Ishikawa (cell line): ENCODE data around the gene DPYD.

Experiments
- CEBPB ChIP-seq: IDR thresholded peaks from 2 replicates; pipeline ENCODE4 v1.6.1; 2012
- CREB1 ChIP-seq: IDR thresholded peaks from 2 replicates; pipeline ENCODE4 v1.6.1; 2012; ENCODE audit warnings: low read depth
- EGR1 ChIP-seq: IDR thresholded peaks from 2 replicates; pipeline ENCODE4 v1.6.1; 2012
- EP300 ChIP-seq: IDR thresholded peaks from 2 replicates; pipeline ENCODE4 v1.6.1; 2012; ENCODE audit warnings: borderline replicate concordance
- FOXM1 ChIP-seq: IDR thresholded peaks from 2 replicates; pipeline ENCODE4 v1.6.1; 2012; ENCODE audit warnings: low read depth, borderline replicate concordance
- NFIC ChIP-seq: IDR thresholded peaks from 2 replicates; pipeline ENCODE4 v1.6.1; 2012
- RAD21 ChIP-seq: IDR thresholded peaks from 2 replicates; pipeline ENCODE4 v1.6.1; 2012; ENCODE audit warnings: low read depth
- REST ChIP-seq: IDR thresholded peaks from 2 replicates; pipeline ENCODE4 v1.6.1; 2012; ENCODE audit warnings: low read depth, mild to moderate bottlenecking
- TAF1 ChIP-seq: IDR thresholded peaks from 2 replicates; pipeline ENCODE4 v1.6.1; 2012; ENCODE audit warnings: low read depth, mild to moderate bottlenecking
- TCF12 ChIP-seq: IDR thresholded peaks from 2 replicates; pipeline ENCODE4 v1.6.1; 2012; ENCODE audit warnings: low read depth
- TEAD4 ChIP-seq: IDR thresholded peaks from 2 replicates; pipeline ENCODE4 v1.6.1; 2012
- YY1 ChIP-seq: IDR thresholded peaks from 2 replicates; pipeline ENCODE4 v1.6.1; 2012; ENCODE audit warnings: low read depth
- ZBTB7A ChIP-seq: IDR thresholded peaks from 2 replicates; pipeline ENCODE4 v1.6.1; 2012; ENCODE audit warnings: low read depth
- TF ChIP-seq, protein P1 (sequence below): IDR thresholded peaks from 2 replicates; pipeline ENCODE4 v1.6.1; 2012
- TF ChIP-seq, protein P2 (sequence below): IDR thresholded peaks from 2 replicates; pipeline ENCODE4 v1.6.1; 2012

DPYD gene

GRCh38 chr1:97608272-97608671 lies 312.6 kb downstream of the DPYD start:
- TF ChIP-seq FOXM1 (no peak), TEAD4 (no peak)

GRCh38 chr1:97603776-97604175 lies 317.1 kb downstream of the DPYD start:
- TF ChIP-seq YY1: no peak
- TF ChIP-seq, protein P1, sequence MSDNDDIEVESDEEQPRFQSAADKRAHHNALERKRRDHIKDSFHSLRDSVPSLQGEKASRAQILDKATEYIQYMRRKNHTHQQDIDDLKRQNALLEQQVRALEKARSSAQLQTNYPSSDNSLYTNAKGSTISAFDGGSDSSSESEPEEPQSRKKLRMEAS: no peak
- TF ChIP-seq ZBTB7A: no peak
- no peak for TF ChIP-seq CREB1
- no peak for TF ChIP-seq TAF1
- no peak for TF ChIP-seq CEBPB
- no peak for TF ChIP-seq EGR1
- TF ChIP-seq NFIC: no peak
- TF ChIP-seq, protein P2, sequence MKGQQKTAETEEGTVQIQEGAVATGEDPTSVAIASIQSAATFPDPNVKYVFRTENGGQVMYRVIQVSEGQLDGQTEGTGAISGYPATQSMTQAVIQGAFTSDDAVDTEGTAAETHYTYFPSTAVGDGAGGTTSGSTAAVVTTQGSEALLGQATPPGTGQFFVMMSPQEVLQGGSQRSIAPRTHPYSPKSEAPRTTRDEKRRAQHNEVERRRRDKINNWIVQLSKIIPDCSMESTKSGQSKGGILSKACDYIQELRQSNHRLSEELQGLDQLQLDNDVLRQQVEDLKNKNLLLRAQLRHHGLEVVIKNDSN: no peak
- no peak for TF ChIP-seq RAD21
- TF ChIP-seq TEAD4: no peak
- no peak for TF ChIP-seq FOXM1
- no peak for TF ChIP-seq EP300

DNA sequence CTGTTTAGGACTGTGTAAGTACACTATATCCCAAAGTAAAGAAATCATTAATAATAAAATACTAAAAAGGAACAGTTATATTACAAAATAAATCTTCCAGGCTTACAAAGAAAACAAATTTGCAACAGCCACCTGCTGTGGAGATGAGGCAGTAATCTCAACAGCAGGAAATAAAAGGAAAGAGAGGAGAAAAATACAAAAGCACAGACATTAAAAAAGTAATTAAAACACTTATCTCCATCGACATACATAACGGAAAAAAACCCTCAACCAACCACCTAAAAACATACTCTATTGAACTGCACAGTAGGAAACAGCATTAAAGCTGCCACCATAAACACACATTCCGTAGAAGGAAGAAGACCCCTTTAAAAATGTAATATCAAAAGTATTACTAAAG lies 317.6 kb downstream of the DPYD start:
- TF ChIP-seq TEAD4 (no peak), REST (no peak), ZBTB7A (no peak), TCF12 (no peak), NFIC (no peak), YY1 (no peak), CREB1 (no peak), FOXM1 (no peak), EP300 (no peak), RAD21 (no peak), CEBPB (no peak)
- TF ChIP-seq, protein P1: no peak
- TF ChIP-seq, protein P2: no peak

DNA sequence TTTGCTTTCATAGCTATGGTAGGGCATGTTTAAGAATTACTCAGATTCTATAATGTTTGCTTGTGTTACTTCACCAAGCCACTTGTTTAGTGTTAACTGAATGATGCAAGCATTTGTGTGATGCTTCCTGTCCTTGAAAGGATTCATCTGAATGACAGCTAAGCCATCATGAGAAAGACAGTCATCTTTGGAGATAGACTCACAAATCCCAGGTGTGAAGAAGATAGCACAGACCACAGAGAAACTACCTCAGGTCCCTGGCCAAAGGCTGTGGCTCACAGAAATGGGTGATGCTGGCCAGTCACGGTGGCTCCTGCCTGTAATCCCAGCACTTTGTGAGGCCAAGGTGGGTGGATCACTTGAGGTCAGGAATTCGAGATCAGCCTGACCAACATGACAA lies 321.4 kb downstream of the DPYD start:
- TF ChIP-seq NFIC: no peak
- TF ChIP-seq CEBPB: no peak
- no peak for TF ChIP-seq EGR1
- no peak for TF ChIP-seq TCF12
- no peak for TF ChIP-seq REST
- TF ChIP-seq, protein P2: no peak
- TF ChIP-seq, protein P1: no peak
- no peak for TF ChIP-seq CREB1
- no peak for TF ChIP-seq ZBTB7A
- TF ChIP-seq TEAD4: no peak
- no peak for TF ChIP-seq YY1
- TF ChIP-seq TAF1: no peak
- no peak for TF ChIP-seq FOXM1
- TF ChIP-seq RAD21: no peak
- TF ChIP-seq EP300: no peak

DNA sequence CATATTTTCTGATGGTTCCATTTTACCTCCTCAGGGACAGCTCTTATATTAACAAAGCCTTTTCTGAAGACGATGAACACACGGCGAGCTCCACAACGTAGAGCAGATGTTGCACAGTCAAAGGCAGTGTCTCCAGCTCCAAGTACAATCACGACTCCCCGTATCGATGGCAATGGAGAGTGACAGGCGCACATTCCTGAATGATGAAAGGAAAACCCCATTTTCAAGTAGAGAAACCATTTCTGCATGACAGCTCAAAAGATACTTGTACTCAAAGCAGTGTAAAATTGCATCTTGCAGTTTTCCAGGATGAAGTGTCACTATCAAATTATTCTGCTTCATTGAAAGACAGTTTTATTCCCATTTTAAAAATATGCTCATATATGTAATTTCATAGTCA lies 327.6 kb downstream of the DPYD start:
- TF ChIP-seq TEAD4 (no peak), EP300 (no peak), NFIC (no peak), TCF12 (no peak), FOXM1 (no peak)
- TF ChIP-seq, protein P2: no peak
